SK-N-SH (cell line): Measurements from ENCODE around the gene CELF4.

Experiments
- CTCF ChIP-seq: fragments of 200-600 bp; sonication (generic); IDR thresholded peaks from 2 replicates; pipeline ENCODE4 v1.6.1; 2017; ENCODE audit warnings: antibody characterized with exemption, mild to moderate bottlenecking, moderate library complexity
- NRF1 ChIP-seq: IDR thresholded peaks from 2 replicates; pipeline ENCODE4 v1.6.1; 2012; ENCODE audit warnings: low read depth, mild to moderate bottlenecking, low read length

- TF ChIP-seq CTCF, result no peak
- no peak for TF ChIP-seq NRF1
Observed at GRCh38 chr18:37559194-37559593, 6.4 kb downstream of the CELF4 start.
